GM12873 (cell line): ENCODE results near the gene ST6GALNAC6.
A peak's percentile ranks its signal among the peaks of the same experiment; 100 is the strongest.

ENCODE experiments used
- TF ChIP-seq, protein P1 (sequence below): IDR thresholded peaks from 2 replicates; pipeline ENCODE4 v1.5.1; 2012; ENCODE audit warnings: low read depth, mild to moderate bottlenecking, moderate library complexity, low read length, control low read depth; ENCODE audit not compliant: insufficient read depth; ENCODE audit errors: missing control alignments

ST6GALNAC6 gene

DNA sequence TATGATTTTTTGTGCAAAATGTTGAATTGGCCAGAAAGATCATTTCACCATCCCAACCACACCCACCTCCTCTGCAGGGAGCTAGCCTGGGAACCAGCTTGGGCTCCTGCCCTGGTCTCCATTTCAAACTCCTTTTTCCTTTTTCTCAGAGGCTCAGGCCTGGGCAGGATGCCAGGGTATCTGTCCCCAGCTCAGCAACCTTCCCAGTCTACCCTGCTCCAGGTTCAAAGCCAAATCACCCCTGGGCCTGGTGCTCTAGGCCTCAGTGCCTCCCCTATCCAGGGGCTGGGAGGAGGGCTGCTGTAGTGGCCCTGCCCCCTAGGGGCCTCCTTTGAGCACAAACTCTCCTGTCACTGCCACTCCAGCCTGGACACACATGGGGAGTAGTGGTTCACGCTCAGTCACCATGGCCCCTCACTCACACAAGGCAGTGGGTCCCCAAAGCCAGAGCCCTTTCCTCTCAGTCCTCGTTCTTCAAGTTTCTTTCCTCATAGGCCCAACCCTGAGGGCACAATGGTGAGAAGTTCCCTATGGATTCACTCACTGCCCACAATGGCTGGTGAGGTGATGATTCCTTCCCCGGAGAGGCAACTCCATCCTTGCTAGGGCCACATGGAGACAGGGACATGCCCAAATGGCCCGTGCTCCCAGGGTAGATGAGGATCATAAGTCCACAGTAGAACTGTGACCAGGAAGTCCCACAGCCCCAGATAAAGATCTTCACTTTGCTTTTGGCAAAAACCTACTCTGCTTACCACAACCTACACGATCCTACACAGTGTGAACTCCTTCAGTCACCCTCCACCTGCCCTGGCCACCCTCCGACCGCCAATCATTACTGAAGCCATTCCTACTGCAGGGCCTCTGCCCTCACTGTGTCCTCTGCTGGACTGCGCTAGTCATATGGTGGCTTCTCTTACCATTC is 19.0 kb upstream of the ST6GALNAC6 start:
- TF ChIP-seq, protein P1, sequence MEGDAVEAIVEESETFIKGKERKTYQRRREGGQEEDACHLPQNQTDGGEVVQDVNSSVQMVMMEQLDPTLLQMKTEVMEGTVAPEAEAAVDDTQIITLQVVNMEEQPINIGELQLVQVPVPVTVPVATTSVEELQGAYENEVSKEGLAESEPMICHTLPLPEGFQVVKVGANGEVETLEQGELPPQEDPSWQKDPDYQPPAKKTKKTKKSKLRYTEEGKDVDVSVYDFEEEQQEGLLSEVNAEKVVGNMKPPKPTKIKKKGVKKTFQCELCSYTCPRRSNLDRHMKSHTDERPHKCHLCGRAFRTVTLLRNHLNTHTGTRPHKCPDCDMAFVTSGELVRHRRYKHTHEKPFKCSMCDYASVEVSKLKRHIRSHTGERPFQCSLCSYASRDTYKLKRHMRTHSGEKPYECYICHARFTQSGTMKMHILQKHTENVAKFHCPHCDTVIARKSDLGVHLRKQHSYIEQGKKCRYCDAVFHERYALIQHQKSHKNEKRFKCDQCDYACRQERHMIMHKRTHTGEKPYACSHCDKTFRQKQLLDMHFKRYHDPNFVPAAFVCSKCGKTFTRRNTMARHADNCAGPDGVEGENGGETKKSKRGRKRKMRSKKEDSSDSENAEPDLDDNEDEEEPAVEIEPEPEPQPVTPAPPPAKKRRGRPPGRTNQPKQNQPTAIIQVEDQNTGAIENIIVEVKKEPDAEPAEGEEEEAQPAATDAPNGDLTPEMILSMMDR: peak; percentile 46

DNA sequence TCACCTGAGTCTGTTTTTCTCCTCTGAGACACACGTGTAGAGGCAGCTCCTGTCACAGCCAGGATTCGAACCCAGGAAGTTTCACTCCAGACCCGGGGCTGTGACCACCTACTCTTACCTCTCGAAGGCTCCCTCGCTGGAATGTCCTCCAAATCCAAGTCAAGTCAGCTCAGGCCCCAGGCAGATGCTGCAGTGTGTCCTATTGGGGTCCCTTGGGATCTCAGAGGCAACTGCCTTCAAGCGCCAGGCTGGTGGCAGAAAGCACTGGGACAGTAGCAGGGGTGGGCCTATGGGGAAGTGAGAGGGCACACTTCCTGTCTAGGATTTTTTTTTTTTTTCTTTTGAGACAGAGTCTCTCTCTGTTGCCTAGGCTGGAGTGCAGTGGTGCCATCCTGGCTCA is 18.2 kb upstream of the ST6GALNAC6 start:
- TF ChIP-seq, protein P1: no peak

DNA sequence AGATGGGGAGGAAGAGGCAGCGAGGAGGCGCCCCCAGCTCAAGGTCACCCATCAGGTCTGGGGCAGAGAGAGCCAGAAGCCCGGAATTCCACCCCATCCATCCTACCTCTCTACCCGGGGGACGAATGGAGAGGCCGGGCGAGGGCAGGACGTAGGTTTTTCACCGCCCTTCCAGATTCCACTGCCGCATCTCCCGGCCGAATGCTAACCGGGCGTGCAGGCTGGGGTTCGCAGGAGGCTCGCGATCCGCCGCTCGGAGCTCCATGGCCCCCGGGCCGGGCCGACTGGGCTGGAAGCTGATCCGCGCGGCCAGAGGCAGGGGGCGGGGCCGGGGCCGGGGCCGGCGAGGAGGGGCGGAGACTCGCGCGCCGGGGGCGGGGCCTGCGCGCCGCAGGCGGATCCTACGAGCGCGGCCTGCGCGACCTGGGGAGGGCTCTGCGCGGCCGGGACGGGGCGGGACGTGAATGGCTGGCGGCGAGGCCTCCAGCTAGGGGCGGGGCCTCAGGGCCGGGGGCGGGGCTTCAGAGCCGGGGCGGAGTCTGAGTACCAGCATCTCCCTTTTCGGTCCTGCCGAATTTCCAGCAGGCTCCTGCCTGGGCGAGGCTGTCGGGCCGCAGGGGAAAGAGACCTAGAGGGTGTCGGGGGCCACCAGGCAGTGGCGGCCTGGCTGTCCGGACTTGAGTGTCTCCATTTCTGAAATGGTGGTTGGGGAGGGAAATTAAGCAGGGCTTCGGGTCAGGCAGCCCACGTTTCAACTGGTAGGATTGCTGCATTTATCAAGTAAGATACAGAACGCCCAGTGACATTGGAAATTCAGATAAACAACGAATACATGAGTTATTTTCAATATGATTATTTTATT is 17.5 kb upstream of the ST6GALNAC6 start, which contains the start of gene ST6GALNAC4:
Gene ST6GALNAC4 (minus strand): TSS at position 322 of the 862 bp plus-strand sequence. CDS start 622 bp downstream, outside the sequence.
- TF ChIP-seq, protein P1: no peak

DNA sequence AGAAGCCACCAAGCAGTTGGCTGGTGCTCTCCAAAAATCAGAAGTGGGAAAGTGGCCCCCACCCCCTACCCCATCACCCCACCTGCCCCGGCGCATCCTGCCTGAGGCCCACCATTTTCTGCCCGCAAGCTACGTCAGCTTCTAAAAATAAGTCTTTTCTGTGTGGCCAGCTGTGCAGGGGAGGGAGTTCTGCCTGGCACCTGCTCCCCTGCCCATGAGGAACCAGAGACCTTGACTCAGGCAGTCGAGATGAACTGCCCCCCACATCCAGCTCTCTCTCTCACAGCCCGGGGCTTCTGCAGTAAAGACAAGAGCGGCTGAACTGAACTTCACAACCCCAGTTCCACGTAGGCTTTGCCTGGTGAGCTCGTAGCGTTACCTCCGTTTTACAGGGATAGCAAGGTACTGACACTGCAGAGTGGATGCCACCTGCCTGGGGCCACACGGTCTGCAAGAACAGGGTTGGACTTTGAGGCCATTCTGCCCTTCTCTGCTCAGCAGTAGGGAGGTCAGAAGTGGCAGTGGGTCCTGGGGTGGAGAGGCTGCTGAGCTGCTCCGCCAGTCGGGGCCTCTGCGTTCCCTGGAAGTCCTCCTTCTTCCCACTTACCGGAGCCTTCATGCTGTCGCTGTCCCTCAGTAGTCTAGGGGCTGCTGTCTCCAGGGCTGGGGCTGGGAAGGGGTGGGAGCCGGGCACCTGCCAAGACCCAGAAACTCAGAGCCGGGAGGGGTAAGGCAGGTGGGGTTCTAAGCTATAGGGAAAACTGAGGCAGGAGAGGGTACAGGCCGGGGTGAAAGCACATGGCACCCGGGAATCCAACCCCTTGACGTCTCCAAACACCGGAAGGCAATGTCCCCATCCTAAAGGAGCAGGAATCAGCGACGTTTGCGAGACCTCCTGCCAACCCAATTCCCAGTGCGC is 16.7 kb upstream of the ST6GALNAC6 start:
- TF ChIP-seq, protein P1: no peak

DNA sequence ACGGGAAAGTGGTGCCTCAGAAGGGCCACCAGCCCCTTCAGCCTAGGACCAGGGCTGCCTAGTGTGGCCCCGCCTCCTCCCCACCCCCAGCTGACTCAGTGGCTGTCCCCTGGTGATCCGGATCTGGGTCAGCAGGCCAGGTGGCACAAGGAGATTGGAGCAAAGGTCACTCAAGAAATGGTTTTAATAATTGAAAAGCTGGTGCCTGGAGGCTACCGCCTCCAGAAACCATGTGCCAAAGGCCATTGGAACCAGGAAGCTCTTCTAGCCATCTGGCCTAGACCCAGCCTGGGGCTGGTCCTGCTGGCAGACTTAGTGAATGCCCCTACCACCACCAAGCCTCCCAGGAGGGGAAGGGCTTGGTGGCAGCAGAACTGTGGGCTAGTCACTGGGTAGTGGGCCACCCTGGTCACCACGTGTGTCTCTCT is 15.9 kb upstream of the ST6GALNAC6 start:
- TF ChIP-seq, protein P1: no peak

DNA sequence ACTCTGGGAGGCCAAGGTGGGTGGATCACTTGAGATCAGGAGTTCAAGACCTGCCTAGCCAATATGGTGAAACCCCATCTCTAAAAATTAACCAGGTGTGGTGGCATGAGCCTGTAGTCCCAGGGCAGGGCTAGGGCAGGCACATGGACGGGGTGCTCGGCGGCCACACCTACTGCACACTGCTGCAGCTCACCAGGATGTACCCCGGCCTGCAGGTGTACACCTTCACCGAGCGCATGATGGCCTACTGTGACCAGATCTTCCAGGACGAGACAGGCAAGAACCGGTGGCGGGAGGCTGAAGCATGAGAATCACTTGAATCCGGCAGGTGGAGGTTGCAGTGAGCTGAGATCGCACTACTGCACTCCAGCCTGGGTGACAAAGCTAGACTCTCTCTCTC is 14.3 kb upstream of the ST6GALNAC6 start:
- TF ChIP-seq, protein P1: no peak
